ENCODE results near the gene SDR42E2. TPM values are rescaled to one million over a fixed set of nuclear protein-coding genes. Genes with fewer than 3 reads are reported as not detected.

Gene SDR42E2
- total and polyA plus RNA-seq, 12 donors: 0.09 to 0.15 TPM; not detected in 10

DNA sequence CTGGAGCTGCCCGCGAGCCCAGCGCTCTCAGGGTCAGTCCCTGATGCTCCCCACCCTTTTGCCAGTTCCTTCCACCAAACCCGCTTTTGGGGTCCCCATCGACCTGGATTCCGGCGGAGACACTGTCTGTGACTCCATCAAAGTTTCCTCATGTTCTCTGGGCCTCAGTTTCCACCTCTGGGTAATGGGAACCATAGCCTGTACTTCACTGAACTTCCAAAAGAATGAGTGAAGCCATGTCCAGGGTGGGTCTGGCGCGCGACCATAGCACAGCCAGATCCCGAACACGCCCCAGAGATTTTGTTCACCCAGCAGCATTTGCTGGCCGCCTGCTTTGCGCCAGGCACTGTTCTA is 327 bp downstream of the SDR42E2 start:
- ATAC-seq (no peak), DNase-seq (no peak)
- Histone ChIP-seq H3K27ac (no peak overlapping the region), H3K9me3 (peaks cover 0 to 9% (median 0%) of the 10 kb centered on the region in 11 donors), H3K36me3 (no peaks in the 10 kb centered on the region), H3K27me3 (peaks cover 0 to 33% (median 31%) of the 10 kb centered on the region in 7 donors), H3K4me1 (peaks cover 0 to 7% (median 0%) of the 10 kb centered on the region in 9 donors), H3K4me3 (peak overlapping the region in 4 of 10 donors; percentile 13 to 26 (median 21))
- intact Hi-C loops (cut with DNase I): loop anchor here in 1 of 10 donors (10.0 kb wide), 1 partner anchor 58 kb away; no protein-coding TSS in a partner anchor
- 29 to 30% methylated on average over 14 of the region's 14 CpGs for WGBS, 2 donors
- TF ChIP-seq, protein P1, sequence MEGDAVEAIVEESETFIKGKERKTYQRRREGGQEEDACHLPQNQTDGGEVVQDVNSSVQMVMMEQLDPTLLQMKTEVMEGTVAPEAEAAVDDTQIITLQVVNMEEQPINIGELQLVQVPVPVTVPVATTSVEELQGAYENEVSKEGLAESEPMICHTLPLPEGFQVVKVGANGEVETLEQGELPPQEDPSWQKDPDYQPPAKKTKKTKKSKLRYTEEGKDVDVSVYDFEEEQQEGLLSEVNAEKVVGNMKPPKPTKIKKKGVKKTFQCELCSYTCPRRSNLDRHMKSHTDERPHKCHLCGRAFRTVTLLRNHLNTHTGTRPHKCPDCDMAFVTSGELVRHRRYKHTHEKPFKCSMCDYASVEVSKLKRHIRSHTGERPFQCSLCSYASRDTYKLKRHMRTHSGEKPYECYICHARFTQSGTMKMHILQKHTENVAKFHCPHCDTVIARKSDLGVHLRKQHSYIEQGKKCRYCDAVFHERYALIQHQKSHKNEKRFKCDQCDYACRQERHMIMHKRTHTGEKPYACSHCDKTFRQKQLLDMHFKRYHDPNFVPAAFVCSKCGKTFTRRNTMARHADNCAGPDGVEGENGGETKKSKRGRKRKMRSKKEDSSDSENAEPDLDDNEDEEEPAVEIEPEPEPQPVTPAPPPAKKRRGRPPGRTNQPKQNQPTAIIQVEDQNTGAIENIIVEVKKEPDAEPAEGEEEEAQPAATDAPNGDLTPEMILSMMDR (IDR thresholded peaks at IDR 0.05): no peak

DNA sequence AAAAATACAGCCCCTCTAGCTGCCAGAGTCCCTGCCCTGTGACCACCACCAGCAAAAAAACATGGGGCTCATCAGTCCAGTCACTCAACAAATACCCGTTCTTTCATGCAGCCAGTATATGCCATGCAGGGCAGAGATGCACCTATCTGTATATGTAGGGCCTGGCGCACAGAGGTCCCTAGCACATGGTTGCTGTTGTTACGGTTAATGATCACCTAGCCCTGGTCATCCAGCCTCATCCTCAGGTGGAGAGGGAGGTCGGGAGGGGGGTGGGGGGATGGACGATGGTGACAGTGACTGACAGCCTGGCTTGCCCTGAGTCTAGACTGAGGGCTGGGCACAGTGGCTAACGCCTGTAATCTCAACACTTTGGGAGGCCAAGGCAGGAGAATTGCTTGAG is 1.5 kb downstream of the SDR42E2 start:
- WGBS, 2 donors: 83 to 86% methylated on average over 6 of the region's 6 CpGs

DNA sequence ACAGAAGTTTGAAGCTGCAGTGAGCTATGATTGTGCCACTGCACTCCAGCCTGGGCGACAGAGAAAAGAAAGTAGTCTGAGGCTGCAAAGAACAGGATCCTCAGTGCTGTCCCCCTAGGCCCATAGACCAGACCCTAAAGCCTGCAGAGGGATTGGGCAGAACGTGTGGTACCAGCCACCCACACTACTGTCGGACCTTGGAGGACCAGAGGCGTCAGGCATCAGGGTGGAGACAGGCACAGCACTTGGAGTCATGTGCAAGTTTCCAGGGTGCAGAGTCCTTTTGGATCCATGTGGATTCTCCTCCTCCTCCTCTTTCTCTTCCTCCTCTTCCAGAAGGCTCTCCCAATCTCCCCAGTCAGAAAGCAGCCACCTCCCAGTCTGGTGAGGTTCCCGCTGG is 2.2 kb downstream of the SDR42E2 start:
- H3K4me3 ChIP-seq: no peak overlapping the region
- no peak for ATAC-seq
- no peak overlapping the region for H3K27ac ChIP-seq
- 83 to 88% methylated on average over 5 of the region's 5 CpGs for WGBS, 2 donors
- TF ChIP-seq, protein P1 (IDR thresholded peaks at IDR 0.05): no peak
- intact Hi-C loops (cut with DNase I): loop anchor here in 1 of 10 donors (10.0 kb wide), 1 partner anchor 60 kb away; no protein-coding TSS in a partner anchor
- H3K4me1 ChIP-seq: peaks cover 0 to 7% (median 0%) of the 10 kb centered on the region in 9 donors
- peaks cover 0 to 9% (median 0%) of the 10 kb centered on the region in 11 donors for H3K9me3 ChIP-seq
- peaks cover 0 to 33% (median 31%) of the 10 kb centered on the region in 7 donors for H3K27me3 ChIP-seq
- H3K36me3 ChIP-seq: no peaks in the 10 kb centered on the region
- DNase-seq: no peak

More for the DNA sequence above, 1.5 kb downstream of the SDR42E2 start:
- no peak overlapping the region for H3K27ac ChIP-seq
- TF ChIP-seq, protein P1 (IDR thresholded peaks at IDR 0.05): no peak
- peaks cover 0 to 9% (median 0%) of the 10 kb centered on the region in 11 donors for H3K9me3 ChIP-seq
- intact Hi-C loops (cut with DNase I): loop anchor here in 1 of 10 donors (10.0 kb wide), 1 partner anchor 59 kb away; no protein-coding TSS in a partner anchor
- H3K4me3 ChIP-seq: no peak overlapping the region
- H3K36me3 ChIP-seq: no peaks in the 10 kb centered on the region
- ATAC-seq: no peak
- no peak for DNase-seq
- H3K4me1 ChIP-seq: peaks cover 0 to 7% (median 0%) of the 10 kb centered on the region in 9 donors
- H3K27me3 ChIP-seq: peaks cover 0 to 33% (median 31%) of the 10 kb centered on the region in 7 donors

DNA sequence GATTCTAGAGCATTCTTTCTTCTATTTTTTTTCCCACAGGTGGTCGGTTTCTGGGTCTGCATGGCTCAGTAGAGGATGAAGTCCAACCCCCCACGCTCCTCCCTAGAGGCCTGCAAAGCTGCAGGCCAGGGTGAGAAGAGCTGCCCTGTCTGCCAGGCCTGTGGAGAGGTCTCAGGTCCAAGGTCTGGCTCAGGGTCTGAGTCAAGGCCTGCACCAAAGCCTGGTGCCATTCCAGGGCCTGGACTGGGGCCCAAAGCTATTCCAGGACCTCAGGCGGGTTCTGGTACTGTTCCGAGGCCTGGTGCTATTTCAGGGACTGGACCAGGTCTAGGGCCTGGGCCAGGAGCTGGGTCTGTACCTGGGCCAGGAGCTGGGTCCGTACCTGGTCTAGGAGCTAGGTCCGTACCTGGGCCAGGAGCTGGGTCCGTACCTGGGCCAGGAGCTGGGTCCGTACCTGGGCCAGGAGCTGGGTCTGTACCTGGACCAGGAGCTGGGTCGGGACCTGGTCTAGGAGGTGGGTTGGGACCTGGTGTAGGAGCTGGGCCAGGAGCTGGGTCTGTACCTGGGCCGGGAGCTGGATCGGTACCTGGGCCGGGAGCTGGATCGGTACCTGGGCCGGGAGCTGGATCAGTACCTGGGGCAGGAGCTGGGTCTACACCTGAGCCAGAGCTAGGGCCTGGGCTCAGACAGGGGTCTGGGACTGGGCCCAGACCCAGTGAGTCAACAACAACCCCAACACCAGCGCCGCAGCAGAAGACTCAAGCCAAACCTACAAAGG is 3.4 kb downstream of the SDR42E2 start:
- intact Hi-C loops (cut with DNase I): loop anchor here in 1 of 10 donors (10.0 kb wide), 1 partner anchor 61 kb away; no protein-coding TSS in a partner anchor
- Histone ChIP-seq H3K36me3 (no peaks in the 10 kb centered on the region), H3K27me3 (peaks cover 0 to 31% (median 28%) of the 10 kb centered on the region in 7 donors), H3K4me3 (no peak overlapping the region), H3K9me3 (peaks cover 0 to 9% (median 0%) of the 10 kb centered on the region in 11 donors), H3K27ac (no peak overlapping the region), H3K4me1 (peaks cover 0 to 7% (median 0%) of the 10 kb centered on the region in 9 donors)
- WGBS, 2 donors: 89 to 92% methylated on average over 16 of the region's 16 CpGs
- DNase-seq (no peak), ATAC-seq (peak in 1 of 8 donors; percentile 34)
- TF ChIP-seq, protein P1 (IDR thresholded peaks at IDR 0.05): no peak
